Retinal pigment epithelial cell (primary cell): ENCODE measurements around the gene MAP4.
A peak's percentile ranks its signal among the peaks of the same experiment; 100 is the strongest.
"Not testable (repeated sequence)": the region's sequence is repeated elsewhere in the genome, so short reads cannot be mapped to it uniquely, and the experiment has no call there.

Source experiments
- DNase-seq: peaks from one replicate; pipeline ENCODE4 v3.0.0-alpha.2; 2010; ENCODE audit warnings: low read depth
- H3K4me3 ChIP-seq: 2 replicates; pipeline ENCODE4 v1.5.1; 2011; ENCODE audit warnings: mild to moderate bottlenecking, low read length, control low read depth, moderate library complexity
- CTCF ChIP-seq: conservative IDR thresholded peaks from 2 replicates; pipeline ENCODE4 v1.5.1; 2011; ENCODE audit warnings: low read depth, low read length, control low read depth, inconsistent platforms

MAP4 gene

DNA sequence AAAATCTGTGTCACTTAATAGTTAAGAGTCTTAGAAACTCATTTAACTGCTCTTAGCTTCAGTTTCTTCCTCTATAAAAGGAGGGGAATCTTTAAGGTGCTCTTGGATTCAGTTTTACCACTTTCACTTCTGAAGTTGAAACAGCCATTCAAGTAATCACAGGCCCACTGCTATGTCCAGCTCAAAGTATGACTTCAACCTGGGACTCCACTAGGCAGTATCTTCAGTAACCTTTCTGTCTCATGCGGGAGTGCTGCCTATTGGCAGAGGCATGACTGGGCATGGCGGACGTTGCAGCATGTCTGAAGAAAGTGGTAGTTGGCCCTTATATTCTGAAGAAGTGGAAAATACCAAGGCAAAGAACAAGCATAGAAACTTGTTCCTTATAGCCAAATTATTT lies 121.0 kb downstream of the MAP4 start:
- H3K4me3 ChIP-seq: no peak overlapping the region
- no peak for DNase-seq
- no peak for TF ChIP-seq CTCF

DNA sequence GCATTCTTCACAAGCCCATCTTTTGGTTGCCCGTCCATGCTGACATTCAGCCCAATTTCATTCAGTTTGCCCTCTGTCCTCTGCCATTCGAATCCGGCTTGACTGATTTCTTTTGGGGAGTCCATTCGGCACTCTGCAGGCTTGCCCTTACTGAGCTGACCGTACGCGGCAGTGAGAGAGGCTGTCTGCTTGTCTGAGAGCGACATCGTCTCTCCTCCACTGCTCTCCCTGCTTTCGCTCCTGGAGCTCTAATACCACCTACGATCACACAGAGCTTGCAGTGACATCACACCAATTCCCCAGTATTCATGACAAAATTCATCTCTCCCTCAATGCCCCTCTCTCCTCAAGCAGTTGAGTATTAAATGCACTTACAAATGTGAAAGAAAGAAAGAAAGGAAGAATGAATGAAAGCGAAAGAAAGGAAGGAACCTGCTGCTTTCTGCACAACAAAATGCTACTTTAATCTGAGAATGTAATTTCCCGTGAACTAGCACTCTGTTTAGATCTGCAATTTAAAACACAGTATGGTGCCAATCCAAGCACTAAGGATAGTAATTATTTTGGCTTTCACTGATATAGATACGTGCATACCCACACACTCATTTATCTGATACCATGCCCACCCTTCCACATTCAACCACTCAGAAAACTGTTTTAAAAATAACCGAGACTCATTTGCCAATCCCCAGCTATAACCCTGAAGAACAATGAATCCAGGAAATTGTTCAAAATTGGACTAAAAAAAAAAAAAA lies 123.8 kb downstream of the MAP4 start:
- no peak for DNase-seq
- H3K4me3 ChIP-seq: no peak overlapping the region
- no peak for TF ChIP-seq CTCF

- no peak for TF ChIP-seq CTCF
- H3K4me3 ChIP-seq: no peak overlapping the region
- DNase-seq: no peak
Observed at GRCh38 chr3:47891613-47892005, 124.6 kb downstream of the MAP4 start.

- H3K4me3 ChIP-seq: no peak overlapping the region
- TF ChIP-seq CTCF: no peak
- peak; percentile 14 for DNase-seq
Observed at GRCh38 chr3:47890828-47891612, 125.2 kb downstream of the MAP4 start.

DNA sequence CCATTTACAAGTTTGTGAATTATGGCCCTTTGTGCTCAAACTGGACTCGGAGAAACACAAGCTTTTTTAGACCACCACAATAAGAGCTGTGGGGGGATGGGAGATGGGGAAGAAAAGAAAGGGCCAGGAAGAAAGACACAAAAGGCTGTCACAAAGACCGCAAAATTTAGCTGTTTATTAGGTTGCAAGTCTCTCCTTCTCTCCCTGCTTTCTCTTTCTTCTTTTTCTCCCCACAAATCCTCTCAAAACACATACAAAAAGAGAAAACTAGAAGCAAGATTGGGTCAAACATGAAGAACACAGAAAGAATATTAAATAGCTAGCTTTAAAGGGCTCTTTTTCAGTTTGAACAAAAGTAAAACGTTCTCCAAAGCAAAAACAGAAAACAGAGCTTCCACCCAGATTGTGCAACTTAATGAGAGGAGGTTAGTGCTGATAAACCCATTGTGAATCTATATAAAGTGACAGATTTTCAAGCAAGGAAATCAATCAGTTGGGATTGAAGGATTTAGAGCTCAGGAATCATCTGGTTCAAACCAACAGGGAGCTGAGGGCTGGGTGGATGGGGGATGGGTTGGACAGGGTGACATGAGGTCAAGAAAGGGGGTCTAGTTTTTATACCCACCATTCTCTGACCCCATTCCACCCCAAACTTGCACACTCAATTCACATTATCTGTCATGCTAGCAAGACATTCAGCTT lies 125.9 kb downstream of the MAP4 start:
- DNase-seq: no peak
- TF ChIP-seq CTCF: no peak

DNA sequence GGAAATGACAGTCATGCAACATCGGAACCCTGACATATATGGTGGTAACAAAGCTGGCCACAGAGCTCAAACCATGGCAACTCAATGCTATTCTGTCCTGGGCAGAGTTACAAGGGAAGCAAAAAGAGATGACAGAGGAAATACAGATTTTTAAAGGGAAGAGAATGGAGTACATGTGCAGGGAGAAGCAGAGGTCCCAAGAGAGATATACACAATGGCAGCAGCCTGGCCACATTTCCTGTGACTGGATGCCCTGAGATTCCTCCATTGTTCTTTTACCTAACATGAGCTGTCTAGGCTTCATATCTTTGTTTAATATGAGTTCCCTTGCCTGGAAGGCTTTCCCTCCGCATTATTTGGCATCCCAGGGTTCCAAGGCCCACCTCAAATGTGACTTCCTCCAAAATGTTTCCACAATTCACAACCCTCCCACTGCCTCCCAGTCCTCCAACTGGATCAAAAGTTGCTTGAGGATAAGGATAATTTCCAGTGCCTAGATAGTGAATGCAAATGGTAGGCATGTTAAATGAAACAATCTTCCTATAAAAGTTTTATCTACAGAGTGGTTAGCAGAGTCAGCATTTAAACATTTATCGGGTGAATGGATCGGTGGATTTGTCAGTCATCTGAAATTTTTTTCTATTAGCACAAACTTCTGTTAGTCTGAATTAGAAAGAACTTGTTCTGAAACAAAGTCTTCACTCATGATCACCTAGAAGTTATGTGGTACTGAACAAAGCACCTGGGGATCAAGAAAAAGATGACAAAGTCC lies 127.0 kb downstream of the MAP4 start:
- DNase-seq: no peak
- TF ChIP-seq CTCF: no peak
- H3K4me3 ChIP-seq: no peak overlapping the region

More for the DNA sequence above, 125.9 kb downstream of the MAP4 start:
- H3K4me3 ChIP-seq: no peak overlapping the region

GRCh38 chr3:47887991-47888390 lies 128.2 kb downstream of the MAP4 start:
- H3K4me3 ChIP-seq, DNase-seq: not testable (repeated sequence)
